ENCODE results near the gene EPDR1.
A peak's percentile ranks its signal among the peaks of the same experiment; 100 is the strongest.

EPDR1 gene

DNA sequence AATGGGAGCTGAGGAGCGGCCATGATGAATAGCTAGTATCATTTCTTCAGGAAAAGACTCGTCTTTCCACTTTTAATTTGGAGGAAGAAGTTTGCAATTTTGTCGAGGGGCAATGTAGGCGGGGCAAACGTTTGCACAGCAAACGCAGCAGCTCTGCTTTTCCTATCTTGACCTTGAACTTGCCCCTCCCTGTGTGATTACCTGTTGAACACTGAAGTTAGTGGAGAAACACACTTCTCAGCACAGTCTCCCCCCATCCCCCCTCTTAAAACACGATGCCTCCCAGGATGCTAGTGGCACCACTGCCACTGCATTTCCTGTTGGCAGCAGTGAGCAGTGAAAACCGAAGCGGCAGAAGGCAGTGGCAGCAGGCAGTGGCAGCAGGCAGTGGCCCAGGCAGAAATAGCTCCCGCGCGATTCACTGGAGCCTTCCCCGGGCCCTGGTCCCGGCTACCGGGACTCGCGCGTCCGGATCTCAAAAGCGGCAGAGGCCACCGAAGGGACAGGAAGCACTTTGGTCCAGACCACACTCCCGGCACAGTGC is at the start of gene EPDR1:
EPDR1 (plus strand) TSS at position 336 of the 544 bp plus-strand sequence. CDS start 300 bp downstream, outside the sequence.
- DNase-seq (ENCODE audit: low spot score), result peak; percentile 43

DNA sequence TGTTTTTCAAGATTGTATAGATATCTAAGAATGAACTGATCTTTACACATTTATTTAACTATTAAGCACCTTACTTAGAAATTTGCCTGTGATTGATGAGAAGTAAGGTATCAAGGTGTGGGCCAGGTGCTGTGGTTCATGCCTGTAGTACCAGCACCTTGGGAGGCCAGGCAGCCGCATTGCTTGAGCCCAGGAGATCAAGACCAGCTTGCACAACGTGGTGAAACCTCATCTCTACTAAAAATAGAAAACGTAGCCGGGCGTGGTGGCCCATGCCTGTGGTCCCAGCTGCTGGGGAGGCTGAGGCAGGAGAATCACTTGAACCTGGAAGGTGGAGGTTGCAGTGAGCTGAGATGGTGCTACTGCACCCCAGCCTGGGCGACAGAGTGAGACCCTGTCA is 38.4 kb upstream of the EPDR1 start:
- no peak for DNase-seq (ENCODE audit: low spot score)

- DNase-seq (ENCODE audit: low spot score), result no peak
Observed at GRCh38 chr7:37893359-37893758, 27.1 kb upstream of the EPDR1 start.

DNA sequence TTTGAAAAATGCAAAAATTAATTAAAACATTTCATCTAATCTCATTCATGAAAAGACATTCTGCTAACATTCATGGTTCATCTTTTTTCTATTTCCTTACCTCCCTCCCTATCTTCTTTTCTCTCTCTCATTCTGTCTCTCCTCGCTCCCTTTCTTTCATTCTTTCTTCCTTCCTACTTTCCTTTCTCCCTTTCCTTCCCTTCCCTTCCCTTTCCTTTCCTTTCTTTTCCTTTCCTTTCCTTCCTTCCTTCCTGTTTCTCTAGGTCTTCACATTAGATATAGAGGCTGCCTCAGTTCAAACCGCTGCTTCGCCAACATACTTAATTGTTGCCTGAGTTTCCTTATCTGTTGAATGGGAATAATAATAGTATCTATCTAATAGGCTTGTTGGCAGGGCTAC is 25.8 kb upstream of the EPDR1 start:
- no peak for DNase-seq (ENCODE audit: low spot score)

- DNase-seq (ENCODE audit: low spot score), result no peak
Observed at GRCh38 chr7:37899712-37900247, 20.7 kb upstream of the EPDR1 start.

- DNase-seq (ENCODE audit: low spot score), result no peak
Observed at GRCh38 chr7:37901236-37901827, 19.1 kb upstream of the EPDR1 start.

DNA sequence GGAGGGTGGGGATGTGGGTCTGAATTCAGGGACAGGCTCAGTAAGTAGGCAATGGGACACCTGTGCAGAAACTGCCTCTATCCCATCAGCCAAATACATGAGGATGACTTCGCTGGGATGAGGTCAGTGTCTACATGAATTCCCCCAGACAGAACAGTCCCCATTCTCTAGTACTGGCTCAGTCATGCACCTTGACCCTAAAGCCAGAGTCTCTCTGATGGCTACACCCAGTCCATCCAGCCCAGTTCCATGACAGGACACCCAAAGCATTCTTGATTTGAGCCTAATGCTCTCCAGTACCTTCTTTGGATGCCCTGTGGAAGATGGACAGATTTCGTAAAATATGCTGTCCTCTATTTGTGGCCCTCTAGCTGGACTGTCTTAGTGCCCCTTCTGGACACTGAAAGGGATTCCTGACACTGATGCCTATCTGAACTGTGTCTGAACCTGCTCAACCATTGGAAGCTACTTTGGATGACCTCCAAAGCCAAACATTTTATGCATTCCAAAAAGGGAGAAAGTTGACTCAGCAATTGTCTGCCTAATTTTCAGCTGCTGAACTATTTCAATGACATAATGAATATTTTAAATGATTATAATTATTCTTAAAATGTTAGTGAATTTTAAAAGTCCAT is 18.4 kb upstream of the EPDR1 start:
- DNase-seq (ENCODE audit: low spot score), result no peak

GRCh38 chr7:37908221-37908788 is 12.1 kb upstream of the EPDR1 start:
- no peak for DNase-seq (ENCODE audit: low spot score)

- DNase-seq (ENCODE audit: low spot score), result no peak
Observed at GRCh38 chr7:37912756-37913155, 7.7 kb upstream of the EPDR1 start.

DNA sequence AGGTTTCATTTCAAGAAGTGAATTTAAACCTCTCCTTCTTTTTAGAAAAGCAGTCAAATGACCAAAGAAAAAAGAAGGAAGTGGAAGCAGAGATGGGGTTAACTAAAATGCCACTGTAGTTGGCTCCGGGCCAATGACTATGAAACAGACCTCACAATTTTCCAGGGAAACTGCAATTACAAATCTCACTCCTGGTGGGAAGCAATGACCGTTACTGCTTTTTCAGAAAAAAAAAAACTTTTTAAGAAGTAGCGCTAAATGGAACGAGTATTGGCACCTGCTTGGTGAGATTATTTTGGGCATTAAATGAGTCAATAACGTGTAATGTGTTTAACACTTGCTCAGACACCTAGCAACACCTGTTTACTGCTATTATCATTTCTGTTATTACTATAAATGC is 5.0 kb upstream of the EPDR1 start:
- DNase-seq (ENCODE audit: low spot score), result no peak

- DNase-seq (ENCODE audit: low spot score), result no peak
Observed at GRCh38 chr7:37916017-37916672, 4.3 kb upstream of the EPDR1 start.

DNA sequence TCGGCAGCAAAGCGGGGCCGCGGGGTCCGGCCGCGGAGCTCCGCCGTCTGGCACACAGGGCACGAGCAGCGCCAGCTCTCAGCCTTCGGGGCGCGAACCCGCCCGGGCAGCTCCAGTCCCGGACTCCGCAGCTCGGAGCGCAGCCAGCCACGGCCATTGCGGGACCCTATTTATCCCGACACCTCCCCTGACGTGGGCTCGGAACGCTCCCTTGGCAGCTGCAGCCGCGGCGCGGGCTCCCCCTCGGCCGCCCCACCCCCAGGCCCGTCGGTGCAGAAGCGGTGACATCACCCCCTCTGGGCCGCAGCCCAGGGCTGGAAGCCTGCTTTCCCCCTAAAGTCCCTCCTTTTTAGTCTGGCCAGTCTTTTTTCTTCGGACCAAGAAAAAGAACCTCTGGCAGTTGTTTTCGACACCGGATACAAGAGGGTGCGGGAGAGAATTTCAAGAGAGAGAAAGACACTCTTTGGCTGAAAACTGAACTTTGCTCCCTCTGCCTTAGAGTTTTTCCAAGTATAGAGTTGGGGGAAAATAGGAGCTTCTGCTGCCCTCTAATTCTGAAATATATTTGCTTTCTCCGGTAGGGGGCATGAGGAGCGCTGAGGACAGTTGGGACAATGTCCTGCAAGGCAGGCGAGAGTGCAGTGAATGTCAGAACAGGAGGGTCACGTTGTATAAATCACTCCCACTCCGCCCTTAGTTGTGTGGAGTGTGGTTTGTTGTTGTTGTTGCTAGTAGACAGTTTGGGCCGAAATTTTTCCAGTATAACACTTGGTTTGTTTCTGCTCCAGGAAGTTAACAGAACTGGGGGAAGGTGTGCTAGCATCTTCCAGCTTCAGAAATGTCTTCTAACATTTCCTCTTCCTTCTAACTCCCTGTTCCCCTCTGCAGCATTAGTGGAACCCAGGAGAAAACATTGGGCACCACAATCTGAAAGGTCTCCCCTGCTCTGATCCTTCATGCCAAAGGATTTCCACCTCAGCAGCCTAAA is 3.5 kb upstream of the EPDR1 start, which contains the start of gene SFRP4:
SFRP4 (minus strand) TSS at position 145 of the 988 bp plus-strand sequence. CDS start 280 bp downstream, outside the sequence.
- peak; percentile 69 for DNase-seq (ENCODE audit: low spot score)

DNA sequence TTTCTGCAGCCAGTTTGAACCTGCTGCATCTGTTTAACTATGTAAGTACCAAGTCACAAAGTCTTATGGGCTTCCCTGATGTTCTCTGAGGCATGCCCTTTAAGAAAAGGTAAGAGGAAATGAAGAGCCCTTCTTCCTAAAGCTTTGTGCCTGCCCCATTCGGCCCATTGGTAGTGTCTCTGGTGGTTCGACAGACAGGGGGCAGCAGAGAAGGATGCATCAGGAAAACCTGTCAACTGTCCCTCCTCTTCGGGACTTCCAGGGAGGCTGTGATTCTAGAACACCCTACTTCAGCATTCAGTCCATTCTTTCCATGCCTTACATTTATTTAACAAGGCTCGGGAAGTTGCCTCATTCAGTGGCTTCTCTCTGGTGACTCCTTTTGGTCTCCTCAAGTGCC is 1.9 kb upstream of the EPDR1 start:
- DNase-seq (ENCODE audit: low spot score), result no peak

DNA sequence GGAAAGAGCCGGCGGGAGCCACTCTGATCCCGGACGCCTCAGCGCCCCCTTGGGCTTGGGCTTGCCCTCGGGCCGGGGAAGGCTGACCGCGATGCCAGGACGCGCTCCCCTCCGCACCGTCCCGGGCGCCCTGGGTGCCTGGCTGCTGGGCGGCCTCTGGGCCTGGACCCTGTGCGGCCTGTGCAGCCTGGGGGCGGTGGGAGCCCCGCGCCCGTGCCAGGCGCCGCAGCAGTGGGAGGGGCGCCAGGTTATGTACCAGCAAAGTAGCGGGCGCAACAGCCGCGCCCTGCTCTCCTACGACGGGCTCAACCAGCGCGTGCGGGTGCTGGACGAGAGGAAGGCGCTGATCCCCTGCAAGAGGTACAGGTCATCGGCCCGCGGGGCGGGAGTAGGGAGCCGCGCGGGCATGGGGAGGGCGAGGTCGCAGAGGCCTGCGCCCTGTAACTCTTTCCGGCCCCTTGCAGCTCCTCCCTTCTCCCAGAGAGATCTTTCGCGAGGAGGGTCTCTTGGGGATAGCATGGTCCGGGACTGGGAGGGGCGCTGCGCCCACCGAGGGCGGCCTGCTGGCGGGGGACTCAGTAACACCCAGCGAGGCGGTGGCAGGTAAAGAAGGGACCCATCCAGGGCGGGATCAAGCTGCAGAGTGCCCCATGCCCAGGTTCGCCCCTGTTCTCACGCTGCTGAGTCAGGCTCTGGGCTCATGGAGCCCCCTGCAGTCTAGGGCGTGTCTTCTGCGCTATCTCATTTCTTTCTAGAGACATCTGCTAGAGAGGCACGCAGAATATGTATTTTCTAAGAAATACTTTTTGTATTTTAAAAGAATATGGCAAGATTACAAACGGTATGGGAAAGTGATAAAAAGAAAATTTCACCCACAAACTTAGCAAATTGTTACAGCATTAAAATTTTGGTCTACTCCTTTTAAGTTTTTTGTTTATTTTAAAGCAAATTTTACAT is 687 bp downstream of the EPDR1 start:
- peak; percentile 42 for DNase-seq (ENCODE audit: low spot score)

- DNase-seq (ENCODE audit: low spot score), result no peak
Observed at GRCh38 chr7:37921876-37922275, 1.4 kb downstream of the EPDR1 start.

- no peak for DNase-seq (ENCODE audit: low spot score)
Observed at GRCh38 chr7:37923996-37924395, 3.6 kb downstream of the EPDR1 start.

GRCh38 chr7:37924491-37925041 is 4.1 kb downstream of the EPDR1 start:
- no peak for DNase-seq (ENCODE audit: low spot score)

- DNase-seq (ENCODE audit: low spot score), result no peak
Observed at GRCh38 chr7:37925620-37926019, 5.2 kb downstream of the EPDR1 start.

GRCh38 chr7:37927773-37928444 is 7.5 kb downstream of the EPDR1 start:
- no peak for DNase-seq (ENCODE audit: low spot score)

All from HuH-7 (cell line).